Cardiac septum (tissue), 1 donor: ENCODE results near the gene DNAJC7. TPM values are rescaled to one million over a fixed set of nuclear protein-coding genes. Genes with fewer than 3 reads are reported as not detected.
"Not testable (repeated sequence)": the region's sequence is repeated elsewhere in the genome, so short reads cannot be mapped to it uniquely, and the experiment has no call there.

Source experiments
- DNase-seq: peaks from one replicate; pipeline ENCODE4 v3.0.0-alpha.2; 2020; ENCODE audit warnings: low spot score
- intact Hi-C: fragments of 100-400 bp; cut with DNase I; formaldehyde crosslinking; loops from one replicate; pipeline ENCODE4 v1.14.0; 2022
- total RNA-seq: library from RNA; stranded (reverse); fragmentation: NEBNext Ultra II Directional; extraction: Animal tissue kit (Norgen Biotek cat#: 25700); gene quantifications from one replicate; pipeline ENCODE4 v1.2.1, GENCODE V29; 2021
- donor health status: DM: no; HTN: no; CAD: no.

DNAJC7 gene
- total RNA-seq, 1 donor from 2014 or later: 77.4 TPM

GRCh38 chr17:42018988-42019387 is 1.7 kb upstream of the DNAJC7 start:
- intact Hi-C loops: no loop called here
- no peak for DNase-seq

GRCh38 chr17:42018339-42018738 is 1.1 kb upstream of the DNAJC7 start:
- intact Hi-C loops: no loop called here
- DNase-seq: no peak

GRCh38 chr17:42017866-42018200 is 594 bp upstream of the DNAJC7 start:
- intact Hi-C loops: no loop called here
- DNase-seq: no peak

- intact Hi-C loops: no loop called here
- no peak for DNase-seq
These were observed 818 bp downstream of the DNAJC7 start for GRCh38 chr17:42016411-42016831.

- DNase-seq, intact Hi-C loops: not testable (repeated sequence)
These were observed 3.5 kb downstream of the DNAJC7 start for GRCh38 chr17:42013740-42014139.

- intact Hi-C loops, DNase-seq: not testable (repeated sequence)
These were observed 4.9 kb downstream of the DNAJC7 start for GRCh38 chr17:42012363-42012762.

GRCh38 chr17:42010898-42011516 is 6.2 kb downstream of the DNAJC7 start:
- intact Hi-C loops: no loop called here
- DNase-seq: no peak

- intact Hi-C loops, DNase-seq: not testable (repeated sequence)
These were observed 7.0 kb downstream of the DNAJC7 start for GRCh38 chr17:42010266-42010680.

GRCh38 chr17:42009170-42009569 is 8.1 kb downstream of the DNAJC7 start:
- no peak for DNase-seq
- intact Hi-C loops: no loop called here

- intact Hi-C loops: no loop called here
- no peak for DNase-seq
These were observed 12.1 kb downstream of the DNAJC7 start for GRCh38 chr17:42005166-42005565.

GRCh38 chr17:42002792-42003301 is 14.4 kb downstream of the DNAJC7 start:
- no peak for DNase-seq
- intact Hi-C loops: no loop called here

GRCh38 chr17:42002175-42002791 is 15.0 kb downstream of the DNAJC7 start:
- DNase-seq: no peak
- intact Hi-C loops: no loop called here

- DNase-seq: no peak
- intact Hi-C loops: no loop called here
These were observed 15.5 kb downstream of the DNAJC7 start for GRCh38 chr17:42001729-42002128.

- intact Hi-C loops: no loop called here
- no peak for DNase-seq
These were observed 16.7 kb downstream of the DNAJC7 start for GRCh38 chr17:42000413-42001133.

- intact Hi-C loops: no loop called here
- DNase-seq: no peak
These were observed 18.7 kb downstream of the DNAJC7 start for GRCh38 chr17:41998497-41998896.

GRCh38 chr17:41996855-41997164 is 20.4 kb downstream of the DNAJC7 start:
- no peak for DNase-seq
- intact Hi-C loops: no loop called here

GRCh38 chr17:41992576-41992975 is 24.7 kb downstream of the DNAJC7 start:
- DNase-seq: no peak
- intact Hi-C loops: no loop called here

GRCh38 chr17:41989702-41990419 is 27.4 kb downstream of the DNAJC7 start:
- intact Hi-C loops: no loop called here

GRCh38 chr17:41988418-41988817 is 28.8 kb downstream of the DNAJC7 start:
- intact Hi-C loops: no loop called here
- DNase-seq: no peak

More at GRCh38 chr17:41989702-41990419, 27.4 kb downstream of the DNAJC7 start:
- no peak for DNase-seq

GRCh38 chr17:41987642-41988041 is 29.6 kb downstream of the DNAJC7 start:
- intact Hi-C loops: no loop called here

More at GRCh38 chr17:41987642-41988041, 29.6 kb downstream of the DNAJC7 start:
- DNase-seq: no peak
